ENCODE measurements around the gene LHX4.

LHX4 gene

GRCh38 chr1:180262628-180263488, 32.8 kb downstream of the LHX4 start:
- H3K4me1 Mint-ChIP-seq = no peaks in the 10 kb centered on the region
- no peak overlapping the region for H3K27ac Mint-ChIP-seq
- DNase-seq (ENCODE audit: low spot score in 2 of 2) (no peak), ATAC-seq (no peak)
- H3K36me3 Mint-ChIP-seq = no peaks in the 10 kb centered on the region
- no peaks in the 10 kb centered on the region for H3K9me3 Mint-ChIP-seq
- no peak overlapping the region for H3K4me3 Mint-ChIP-seq

GRCh38 chr1:180264595-180264994, 34.5 kb downstream of the LHX4 start:
- Mint-ChIP-seq H3K27ac (no peak overlapping the region), H3K4me3 (no peak overlapping the region), H3K9me3 (no peaks in the 10 kb centered on the region), H3K4me1 (no peaks in the 10 kb centered on the region), H3K36me3 (no peaks in the 10 kb centered on the region)
- DNase-seq (ENCODE audit: low spot score in 2 of 2) (no peak), ATAC-seq (no peak)

GRCh38 chr1:180265201-180265600, 35.1 kb downstream of the LHX4 start:
- no peak for DNase-seq (ENCODE audit: low spot score in 2 of 2)
- H3K4me1 Mint-ChIP-seq = no peaks in the 10 kb centered on the region
- no peak for ATAC-seq

GRCh38 chr1:180265871-180266270, 35.8 kb downstream of the LHX4 start:
- H3K36me3 Mint-ChIP-seq = no peaks in the 10 kb centered on the region
- no peak for ATAC-seq
- no peaks in the 10 kb centered on the region for H3K9me3 Mint-ChIP-seq
- DNase-seq (ENCODE audit: low spot score in 2 of 2) = no peak
- no peaks in the 10 kb centered on the region for H3K4me1 Mint-ChIP-seq
- H3K4me3 Mint-ChIP-seq = no peak overlapping the region
- H3K27ac Mint-ChIP-seq = no peak overlapping the region

More at GRCh38 chr1:180265201-180265600, 35.1 kb downstream of the LHX4 start:
- Mint-ChIP-seq H3K36me3 (no peaks in the 10 kb centered on the region), H3K4me3 (no peak overlapping the region), H3K9me3 (no peaks in the 10 kb centered on the region), H3K27ac (no peak overlapping the region)

- peak; percentile 9 for ATAC-seq
- H3K4me1 Mint-ChIP-seq = no peaks in the 10 kb centered on the region
- no peak overlapping the region for H3K4me3 Mint-ChIP-seq
- no peaks in the 10 kb centered on the region for H3K9me3 Mint-ChIP-seq
- H3K27ac Mint-ChIP-seq = no peak overlapping the region
- no peak for DNase-seq (ENCODE audit: low spot score in 2 of 2)
- H3K36me3 Mint-ChIP-seq = no peaks in the 10 kb centered on the region
These were observed 36.5 kb downstream of the LHX4 start for GRCh38 chr1:180266275-180267210.

GRCh38 chr1:180267211-180267561, 37.1 kb downstream of the LHX4 start:
- Mint-ChIP-seq H3K4me1 (no peaks in the 10 kb centered on the region), H3K27ac (no peak overlapping the region), H3K36me3 (no peaks in the 10 kb centered on the region), H3K9me3 (no peaks in the 10 kb centered on the region), H3K4me3 (no peak overlapping the region)
- DNase-seq (ENCODE audit: low spot score in 2 of 2) (no peak), ATAC-seq (no peak)

- H3K4me3 Mint-ChIP-seq = no peak overlapping the region
- H3K9me3 Mint-ChIP-seq = no peaks in the 10 kb centered on the region
- ATAC-seq (no peak), DNase-seq (ENCODE audit: low spot score in 2 of 2) (no peak)
- H3K4me1 Mint-ChIP-seq = no peaks in the 10 kb centered on the region
- H3K27ac Mint-ChIP-seq = no peak overlapping the region
- no peaks in the 10 kb centered on the region for H3K36me3 Mint-ChIP-seq
These were observed 37.9 kb downstream of the LHX4 start for GRCh38 chr1:180267761-180268555.

- DNase-seq (ENCODE audit: low spot score in 2 of 2) = no peak
- Mint-ChIP-seq H3K4me3 (no peak overlapping the region), H3K36me3 (no peaks in the 10 kb centered on the region), H3K4me1 (no peaks in the 10 kb centered on the region), H3K27ac (no peak overlapping the region), H3K9me3 (no peaks in the 10 kb centered on the region)
- ATAC-seq = no peak
These were observed 38.6 kb downstream of the LHX4 start for GRCh38 chr1:180268556-180269075.

GRCh38 chr1:180269645-180270529, 39.8 kb downstream of the LHX4 start:
- H3K4me3 Mint-ChIP-seq = no peak overlapping the region
- no peak for DNase-seq (ENCODE audit: low spot score in 2 of 2)
- ATAC-seq = no peak
- peaks cover 2% of the 10 kb centered on the region for H3K36me3 Mint-ChIP-seq
- no peaks in the 10 kb centered on the region for H3K4me1 Mint-ChIP-seq
- no peaks in the 10 kb centered on the region for H3K9me3 Mint-ChIP-seq
- peak overlapping the region; percentile 69 for H3K27ac Mint-ChIP-seq

GRCh38 chr1:180270530-180271271, 40.6 kb downstream of the LHX4 start:
- no peak for DNase-seq (ENCODE audit: low spot score in 2 of 2)
- H3K27ac Mint-ChIP-seq = peak overlapping the region; percentile 69
- no peaks in the 10 kb centered on the region for H3K4me1 Mint-ChIP-seq
- ATAC-seq = no peak
- H3K36me3 Mint-ChIP-seq = peaks cover 6% of the 10 kb centered on the region
- H3K4me3 Mint-ChIP-seq = no peak overlapping the region
- H3K9me3 Mint-ChIP-seq = no peaks in the 10 kb centered on the region

GRCh38 chr1:180271272-180272255, 41.5 kb downstream of the LHX4 start:
- peak overlapping the region; percentile 73 for H3K27ac Mint-ChIP-seq
- ATAC-seq (peak; percentile 11), DNase-seq (ENCODE audit: low spot score in 2 of 2) (no peak)
- no peaks in the 10 kb centered on the region for H3K9me3 Mint-ChIP-seq
- H3K4me3 Mint-ChIP-seq = no peak overlapping the region
- H3K4me1 Mint-ChIP-seq = no peaks in the 10 kb centered on the region
- H3K36me3 Mint-ChIP-seq = peaks cover 6% of the 10 kb centered on the region

- no peaks in the 10 kb centered on the region for H3K9me3 Mint-ChIP-seq
- ATAC-seq (no peak), DNase-seq (ENCODE audit: low spot score in 2 of 2) (no peak)
- peak overlapping the region; percentile 73 for H3K27ac Mint-ChIP-seq
- H3K36me3 Mint-ChIP-seq = peaks cover 6% of the 10 kb centered on the region
- no peaks in the 10 kb centered on the region for H3K4me1 Mint-ChIP-seq
- H3K4me3 Mint-ChIP-seq = no peak overlapping the region
These were observed 42.3 kb downstream of the LHX4 start for GRCh38 chr1:180272395-180272794.

GRCh38 chr1:180273066-180273465, 43.0 kb downstream of the LHX4 start:
- H3K4me1 Mint-ChIP-seq = no peaks in the 10 kb centered on the region
- H3K36me3 Mint-ChIP-seq = peaks cover 7% of the 10 kb centered on the region
- DNase-seq (ENCODE audit: low spot score in 2 of 2) (no peak), ATAC-seq (no peak)
- H3K27ac Mint-ChIP-seq = peak overlapping the region; percentile 73
- H3K9me3 Mint-ChIP-seq = no peaks in the 10 kb centered on the region
- H3K4me3 Mint-ChIP-seq = no peak overlapping the region

All from stimulated activated effector memory CD8-positive, alpha-beta T cell treated with anti-CD3 and anti-CD28 coated beads, Interleukin-12 subunit alpha, Interleukin-12 subunit beta, amount 100 ng/mL, for 72 hours (primary cell).